Measurements from ENCODE around the gene LRP6. TPM values are rescaled to one million over a fixed set of nuclear protein-coding genes. Genes with fewer than 3 reads are reported as not detected.

The LRP6 gene
- total RNA-seq, 1 experiment from 2014 or later, result 62.4 TPM

- Histone ChIP-seq H2BK15ac (ENCODE audit: low read depth, low read length) (no peak overlapping the region), H3K9ac (ENCODE audit: extremely low read depth, insufficient read length, low read length) (no peak overlapping the region), H3K9me3 (ENCODE audit: control insufficient read depth, low read depth, low read length) (no peaks in the 10 kb centered on the region), H3K18ac (ENCODE audit: insufficient read length, low read depth, low read length) (no peak overlapping the region), H3K23me2 (ENCODE audit: insufficient read length, low read depth, low read length, poor library complexity, severe bottlenecking) (no peaks in the 10 kb centered on the region), H3T11ph (ENCODE audit: low read length) (no peak overlapping the region), H3K27me3 (ENCODE audit: insufficient read depth, low read length) (no peaks in the 10 kb centered on the region), H3K23ac (ENCODE audit: insufficient read length, low read depth, low read length) (no peak overlapping the region), H3K4me1 (ENCODE audit: insufficient read depth, low read length) (no peaks in the 10 kb centered on the region), H3K27ac (ENCODE audit: insufficient read length, low read depth, low read length) (no peak overlapping the region), H2BK120ac (ENCODE audit: low read depth, low read length, poor library complexity, severe bottlenecking) (no peak overlapping the region), H3K4me2 (ENCODE audit: insufficient read depth, insufficient read length, low read length) (no peak overlapping the region), H4K8ac (replicated peaks; ENCODE audit: insufficient read length, low read depth, low read length) (no peak overlapping the region), H4K5ac (ENCODE audit: insufficient read length, low read depth, low read length) (no peak overlapping the region), H3K4ac (ENCODE audit: low read depth, low read length) (no peak overlapping the region), H3K56ac (ENCODE audit: insufficient read length, low read depth, low read length) (no peak overlapping the region), H4K91ac (ENCODE audit: insufficient read length, low read depth, low read length) (no peak overlapping the region), H2BK20ac (ENCODE audit: low read depth, low read length, poor library complexity, severe bottlenecking) (no peak overlapping the region), H3K79me1 (ENCODE audit: insufficient read depth, low read depth, low read length, poor library complexity, severe bottlenecking) (peaks cover 7% of the 10 kb centered on the region), H2BK5ac (ENCODE audit: insufficient read length, low read length) (no peak overlapping the region), H3K79me2 (ENCODE audit: insufficient read depth, low read length) (peaks cover 14% of the 10 kb centered on the region; the same call in 1 of the 2 replicates), H2BK12ac (ENCODE audit: insufficient read length, low read depth, low read length) (no peak overlapping the region), H2AFZ (ENCODE audit: low read length) (no peak overlapping the region), H3K14ac (ENCODE audit: insufficient read depth, low read length) (no peak overlapping the region), H4K20me1 (ENCODE audit: control insufficient read depth, insufficient read depth, insufficient read length) (no peaks in the 10 kb centered on the region), H2AK5ac (ENCODE audit: insufficient read length, low read length) (no peak overlapping the region)
- Mint-ChIP-seq H3K4me1 (peaks cover 0 to 9% of the 10 kb centered on the region in 2 experiments; a peak in 1 of 4 replicates), H3K27ac (no peak overlapping the region; a peak in 1 of 7 replicates), H3K9me3 (no peaks in the 10 kb centered on the region), H3K36me3 (ENCODE audit: insufficient read depth in 1 of 3, low read depth in 3 of 3) (peaks cover under 1 to 4% (median 3%) of the 10 kb centered on the region in 3 experiments; a peak in 3 of 7 replicates), H3K4me3 (no peak overlapping the region), H3K27me3 (ENCODE audit: low read depth) (no peaks in the 10 kb centered on the region)
- no peak for DNase-seq
- WGBS (ENCODE audit: extremely low coverage, insufficient read length, low lambda C conversion rate), result no CpG with 5 or more reads among the region's 1 CpG
- no peak for TF ChIP-seq CTCF (conservative IDR thresholded peaks at IDR 0.05)
Measured at GRCh38 chr12:12207746-12208145, 59.1 kb downstream of the LRP6 start.
